OCI-LY1 (cell line): ENCODE measurements around the gene GLT1D1.

Experiments used
- H2AFZ ChIP-seq: fragments of 200-600 bp; sonication (generic), shearing (Covaris generic); 2 replicates; pipeline ENCODE4 v1.6.0; 2014; ENCODE audit warnings: antibody characterized with exemption, mild to moderate bottlenecking, low read length
- H3F3A ChIP-seq: fragments of 200-600 bp; sonication (generic), shearing (Covaris generic); 2 replicates; pipeline ENCODE4 v1.6.0; 2014; ENCODE audit warnings: mild to moderate bottlenecking, antibody characterized with exemption, low read length, moderate library complexity; ENCODE audit not compliant: insufficient read depth
- H3K27ac ChIP-seq: fragments of 200-600 bp; sonication (generic); 2 replicates; pipeline ENCODE4 v1.5.1; 2014; ENCODE audit warnings: low read length, mixed run types, mild to moderate bottlenecking, low read depth; ENCODE audit not compliant: poor library complexity, severe bottlenecking
- H3K27me3 ChIP-seq: fragments of 200-600 bp; sonication (generic); 2 replicates; pipeline ENCODE4 v1.6.0; 2014; ENCODE audit warnings: antibody characterized with exemption, mild to moderate bottlenecking, low read length, moderate library complexity; ENCODE audit not compliant: insufficient read depth
- H3K36me3 ChIP-seq: fragments of 200-600 bp; sonication (generic); 2 replicates; pipeline ENCODE4 v1.6.1; 2014; ENCODE audit warnings: mild to moderate bottlenecking, antibody characterized with exemption, low read length, moderate library complexity, mixed read lengths; ENCODE audit not compliant: insufficient read depth
- H3K4me1 ChIP-seq: fragments of 200-600 bp; sonication (generic); 2 replicates; pipeline ENCODE4 v1.5.1; 2014; ENCODE audit warnings: mild to moderate bottlenecking, low read length, moderate library complexity; ENCODE audit not compliant: insufficient read depth, severe bottlenecking
- H3K4me2 ChIP-seq: fragments of 200-600 bp; sonication (generic), shearing (Covaris generic); 2 replicates; pipeline ENCODE4 v1.6.1; 2014; ENCODE audit warnings: low read length
- H3K4me3 ChIP-seq: fragments of 200-600 bp; sonication (generic); 2 replicates; pipeline ENCODE4 v1.5.1; 2014; ENCODE audit warnings: low read length, low read depth, mild to moderate bottlenecking, mixed read lengths; ENCODE audit not compliant: poor library complexity, severe bottlenecking
- H3K79me2 ChIP-seq: fragments of 200-600 bp; shearing (Covaris generic); 2 replicates; pipeline ENCODE4 v1.6.1; 2016; ENCODE audit warnings: mixed run types, low read length, mixed read lengths; ENCODE audit not compliant: insufficient read depth
- H3K9ac ChIP-seq: fragments of 200-600 bp; sonication (generic), shearing (Covaris generic); 2 replicates; pipeline ENCODE4 v1.6.1; 2014; ENCODE audit warnings: mild to moderate bottlenecking, low read length, mixed read lengths
- H3K9me2 ChIP-seq: fragments of 200-600 bp; sonication (generic), shearing (Covaris generic); 2 replicates; pipeline ENCODE4 v1.6.1; 2014; ENCODE audit warnings: low read depth, mild to moderate bottlenecking, low read length, mixed read lengths
- H3K9me3 ChIP-seq: fragments of 200-600 bp; shearing (Covaris generic); 2 replicates; pipeline ENCODE4 v1.6.1; 2014; ENCODE audit warnings: low read length, mixed read lengths
- H4K20me1 ChIP-seq: fragments of 200-600 bp; sonication (generic), shearing (Covaris generic); 2 replicates; pipeline ENCODE4 v1.6.0; 2016; ENCODE audit warnings: mild to moderate bottlenecking, low read length; ENCODE audit not compliant: insufficient read depth
- CTCF ChIP-seq: fragments of 200-600 bp; sonication (generic), shearing (Covaris generic); IDR thresholded peaks from 2 replicates; pipeline ENCODE4 v1.5.1; 2017; ENCODE audit warnings: mild to moderate bottlenecking, antibody characterized with exemption, low read length, moderate library complexity, mixed read lengths
- EZH2 ChIP-seq: fragments of 200-600 bp; sonication (generic), shearing (Covaris generic); IDR thresholded peaks from 2 replicates; pipeline ENCODE4 v1.8.0; 2017; ENCODE audit warnings: borderline replicate concordance, mixed run types, mild to moderate bottlenecking, antibody characterized with exemption, low read length, moderate library complexity, mixed read lengths

The GLT1D1 gene

GRCh38 chr12:128981971-128982533 is 128.8 kb downstream of the GLT1D1 start:
- Histone ChIP-seq H3K79me2 (no peaks in the 10 kb centered on the region), H3K4me2 (no peak overlapping the region), H3K9me2 (no peaks in the 10 kb centered on the region), H3F3A (no peaks in the 10 kb centered on the region), H3K36me3 (no peaks in the 10 kb centered on the region), H3K9ac (no peak overlapping the region), H3K27ac (no peak overlapping the region), H3K4me1 (no peaks in the 10 kb centered on the region), H2AFZ (no peak overlapping the region), H4K20me1 (no peaks in the 10 kb centered on the region), H3K4me3 (no peak overlapping the region), H3K9me3 (no peaks in the 10 kb centered on the region), H3K27me3 (no peaks in the 10 kb centered on the region)
- TF ChIP-seq CTCF (no peak), EZH2 (no peak)

GRCh38 chr12:128982933-128983332 is 129.7 kb downstream of the GLT1D1 start:
- Histone ChIP-seq H3K27me3 (no peaks in the 10 kb centered on the region), H3K9me3 (no peaks in the 10 kb centered on the region), H2AFZ (no peak overlapping the region)

GRCh38 chr12:128983371-128983770 is 130.1 kb downstream of the GLT1D1 start:
- H3K9me3 ChIP-seq = no peaks in the 10 kb centered on the region
- no peak overlapping the region for H3K4me2 ChIP-seq
- no peak overlapping the region for H3K27ac ChIP-seq
- H3K79me2 ChIP-seq = no peaks in the 10 kb centered on the region
- no peaks in the 10 kb centered on the region for H3K36me3 ChIP-seq
- no peaks in the 10 kb centered on the region for H3K4me1 ChIP-seq
- no peak overlapping the region for H2AFZ ChIP-seq
- TF ChIP-seq CTCF = no peak
- no peak overlapping the region for H3K9ac ChIP-seq
- no peaks in the 10 kb centered on the region for H3K9me2 ChIP-seq
- no peaks in the 10 kb centered on the region for H3F3A ChIP-seq
- H3K4me3 ChIP-seq = no peak overlapping the region
- no peaks in the 10 kb centered on the region for H3K27me3 ChIP-seq
- H4K20me1 ChIP-seq = no peaks in the 10 kb centered on the region

More at GRCh38 chr12:128982933-128983332, 129.7 kb downstream of the GLT1D1 start:
- TF ChIP-seq CTCF = no peak
- no peak for TF ChIP-seq EZH2
- Histone ChIP-seq H3K36me3 (no peaks in the 10 kb centered on the region), H3K9ac (no peak overlapping the region), H3K9me2 (no peaks in the 10 kb centered on the region), H3K27ac (no peak overlapping the region), H3K4me2 (no peak overlapping the region), H3K4me3 (no peak overlapping the region), H3K4me1 (no peaks in the 10 kb centered on the region), H4K20me1 (no peaks in the 10 kb centered on the region), H3K79me2 (no peaks in the 10 kb centered on the region), H3F3A (no peaks in the 10 kb centered on the region)
